SH-SY5Y (cell line): Measurements from ENCODE around the gene SCAI.

Experiments used
- GATA2 ChIP-seq: IDR thresholded peaks from 2 replicates; pipeline ENCODE4 v1.6.1; 2011; ENCODE audit warnings: mild to moderate bottlenecking, low read depth, low read length
- GATA3 ChIP-seq: IDR thresholded peaks from 2 replicates; pipeline ENCODE4 v1.6.1; 2011; ENCODE audit warnings: low read depth, mild to moderate bottlenecking, low read length, moderate library complexity

GRCh38 chr9:124939944-124940343 lies 203.4 kb downstream of the SCAI start:
- TF ChIP-seq GATA3: no peak
- no peak for TF ChIP-seq GATA2
